ENCODE data around the gene GATB.
"Not testable (repeated sequence)": the region's sequence is repeated elsewhere in the genome, so short reads cannot be mapped to it uniquely, and the experiment has no call there.

Gene GATB

DNA sequence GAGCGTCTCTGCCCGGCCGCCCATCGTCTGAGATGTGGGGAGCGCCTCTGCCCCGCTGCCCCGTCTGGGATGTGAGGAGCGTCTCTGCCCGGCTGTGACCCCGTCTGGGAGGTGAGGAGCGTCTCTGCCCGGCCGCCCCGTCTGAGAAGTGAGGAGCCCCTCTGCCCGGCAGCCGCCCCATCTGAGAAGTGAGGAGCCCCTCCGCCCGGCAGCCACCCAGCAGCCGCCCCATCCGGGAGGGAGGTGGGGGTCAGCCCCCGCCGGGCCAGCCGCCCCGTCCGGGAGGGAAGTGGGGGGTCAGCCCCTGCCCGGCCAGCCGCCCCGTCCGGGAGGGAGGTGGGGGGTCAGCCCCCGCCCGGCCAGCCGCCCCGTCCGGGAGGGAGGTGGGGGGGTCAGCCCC, 29.1 kb downstream of the GATB start:
- not testable (repeated sequence) for DNase-seq (ENCODE audit: low read depth in 2 of 2)

DNA sequence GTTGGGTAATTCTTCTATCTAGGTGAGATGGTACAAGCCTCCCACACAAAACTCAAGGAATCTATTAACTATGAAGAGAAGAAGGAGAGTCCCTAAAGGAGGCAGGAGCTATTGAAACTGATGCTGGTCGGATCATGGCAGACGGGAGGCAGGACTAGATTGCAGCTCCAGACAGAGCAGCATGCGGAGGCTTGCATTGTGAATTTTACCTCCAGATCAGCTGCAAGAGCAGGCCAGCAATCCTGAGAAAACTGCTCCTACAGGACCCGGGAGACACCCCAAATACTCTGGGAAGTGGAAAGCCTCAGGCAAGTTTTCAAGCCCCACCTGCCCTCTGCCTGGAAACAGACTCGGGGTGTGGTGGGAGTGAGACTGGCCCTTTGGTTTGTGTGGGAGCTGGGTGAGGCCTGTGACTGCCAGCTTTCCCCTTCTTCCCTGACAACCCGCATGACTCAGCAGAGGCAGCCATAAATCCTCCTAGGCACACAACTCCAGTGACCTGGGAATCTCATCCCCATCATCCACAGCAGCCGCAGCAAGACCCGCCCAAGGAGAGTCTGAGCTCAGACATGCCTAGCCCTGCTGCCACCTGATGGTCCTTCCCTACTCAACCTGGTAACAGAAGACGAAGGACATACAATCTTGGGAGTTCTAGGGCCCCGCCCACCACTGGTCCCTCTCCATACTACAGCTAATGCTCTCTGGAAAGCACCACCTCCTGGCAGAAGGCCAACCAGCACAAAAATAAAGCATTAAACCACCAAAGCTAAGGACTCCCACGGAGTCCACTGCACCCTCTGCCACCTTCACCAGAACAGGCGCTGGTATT, 30.9 kb downstream of the GATB start:
- DNase-seq (ENCODE audit: low read depth in 2 of 2), result no peak

DNA sequence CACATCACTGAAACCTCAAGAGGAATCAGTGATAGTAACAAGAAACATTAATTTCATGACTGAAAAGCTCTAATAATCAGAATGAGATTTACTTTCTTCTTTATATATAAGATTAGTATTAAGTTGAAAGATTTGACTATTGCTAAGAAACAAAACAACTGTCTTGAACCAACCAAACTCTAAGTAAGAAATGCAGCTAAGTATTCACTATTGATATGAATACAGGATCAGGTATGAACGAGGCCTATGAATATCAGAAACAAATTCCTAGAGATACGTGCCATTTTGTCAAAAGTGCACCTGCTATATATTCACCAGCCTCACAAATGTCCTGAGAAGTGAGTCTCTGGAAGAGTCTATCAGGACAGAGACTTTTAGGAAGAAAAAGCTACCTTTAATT, 32.1 kb downstream of the GATB start:
- no peak for DNase-seq (ENCODE audit: low read depth in 2 of 2)

DNA sequence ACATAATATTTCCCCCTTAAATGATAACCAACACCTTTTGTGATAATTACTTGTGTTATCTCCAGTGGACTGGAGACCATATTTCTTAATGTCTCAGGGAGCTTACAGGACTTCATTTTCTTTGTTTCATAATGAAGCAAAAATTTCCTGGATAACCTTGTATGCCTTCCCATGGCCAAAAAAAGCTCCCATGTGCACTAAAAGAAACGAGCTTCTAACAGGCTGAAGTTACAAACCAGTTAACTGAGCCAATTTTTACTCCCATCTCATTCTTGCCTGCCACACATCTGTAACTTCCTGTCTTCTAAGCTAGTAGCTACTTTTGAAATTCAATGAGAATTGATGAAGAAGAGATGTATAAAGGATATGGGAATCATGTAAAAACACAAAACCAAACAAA, 32.8 kb downstream of the GATB start:
- no peak for DNase-seq (ENCODE audit: low read depth in 2 of 2)

DNA sequence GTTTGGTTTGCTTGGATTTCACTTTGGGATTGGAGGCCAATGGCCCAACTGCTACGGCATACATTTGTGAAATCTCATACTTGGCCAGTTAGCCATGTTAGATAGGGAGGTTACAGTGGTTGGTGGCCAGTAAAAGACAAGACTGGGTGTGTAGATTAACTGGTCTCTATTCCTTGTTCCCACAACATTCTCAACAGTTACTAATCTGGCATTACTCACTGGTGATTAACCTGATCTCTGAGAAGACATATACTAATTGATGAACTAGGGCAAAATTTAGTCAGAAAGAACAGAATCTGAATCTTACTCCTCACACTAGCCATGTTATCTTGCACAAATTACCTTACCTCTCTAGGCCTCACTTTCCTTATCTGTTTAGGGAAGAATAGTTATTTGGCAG, 33.4 kb downstream of the GATB start:
- no peak for DNase-seq (ENCODE audit: low read depth in 2 of 2)

DNA sequence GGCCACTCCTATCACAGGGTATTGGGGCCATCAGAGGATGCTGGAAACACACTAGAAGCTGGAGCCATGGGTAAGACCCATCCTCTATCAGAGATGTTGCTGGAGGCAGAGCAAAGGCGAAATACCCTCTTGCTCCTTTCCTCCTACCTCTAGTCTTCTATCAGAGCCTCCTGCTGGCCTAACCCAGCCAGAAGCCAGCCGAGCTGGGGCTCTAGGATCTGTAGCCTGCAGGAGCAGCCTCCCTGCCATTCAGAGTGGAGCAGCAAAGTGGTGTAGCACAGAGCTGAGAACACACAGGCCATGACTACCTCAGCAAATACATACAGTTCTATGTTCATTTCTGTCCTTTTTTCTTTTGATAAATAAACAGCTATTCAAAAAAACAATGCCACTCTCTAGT, 35.7 kb downstream of the GATB start:
- DNase-seq (ENCODE audit: low read depth in 2 of 2), result no peak

DNA sequence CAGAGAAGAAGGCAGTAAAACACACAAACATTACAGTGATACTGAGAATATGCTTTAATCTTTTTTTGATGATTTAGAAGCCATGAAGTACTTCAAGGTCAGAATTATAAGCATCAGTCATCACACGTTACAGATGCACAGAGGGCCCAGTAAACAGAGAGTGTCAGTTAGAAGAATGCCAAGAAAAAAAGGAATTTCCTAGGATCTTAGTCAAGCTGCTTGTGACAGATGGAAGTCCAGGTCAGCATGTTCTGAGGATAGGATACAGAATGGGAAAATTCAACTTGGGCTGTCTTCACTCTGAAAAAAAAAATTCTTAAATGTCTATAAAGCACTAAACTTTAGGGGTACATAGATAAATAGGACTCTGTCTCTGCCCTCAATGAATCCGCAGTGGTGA, 38.9 kb downstream of the GATB start:
- DNase-seq (ENCODE audit: low read depth in 2 of 2), result no peak

DNA sequence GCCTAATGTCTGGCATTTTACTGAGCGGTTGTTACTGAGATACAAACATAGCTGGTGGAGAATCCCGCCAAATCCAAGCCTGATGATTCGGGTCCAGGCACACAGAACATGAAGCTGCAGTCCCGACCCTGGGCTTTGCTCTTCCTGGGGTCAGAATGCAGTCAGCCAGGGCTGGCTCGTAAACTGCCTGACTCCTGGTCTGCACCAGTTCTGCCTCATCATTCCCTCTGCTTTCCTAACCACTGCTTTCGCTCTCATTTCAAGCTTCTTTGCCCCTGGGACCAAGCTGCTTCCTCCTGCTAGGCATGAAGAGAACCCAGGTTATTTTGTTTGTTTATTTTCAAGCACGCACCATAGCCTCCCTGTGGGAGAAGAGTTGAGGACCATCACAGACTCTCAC, 39.3 kb downstream of the GATB start:
- DNase-seq (ENCODE audit: low read depth in 2 of 2), result no peak

DNA sequence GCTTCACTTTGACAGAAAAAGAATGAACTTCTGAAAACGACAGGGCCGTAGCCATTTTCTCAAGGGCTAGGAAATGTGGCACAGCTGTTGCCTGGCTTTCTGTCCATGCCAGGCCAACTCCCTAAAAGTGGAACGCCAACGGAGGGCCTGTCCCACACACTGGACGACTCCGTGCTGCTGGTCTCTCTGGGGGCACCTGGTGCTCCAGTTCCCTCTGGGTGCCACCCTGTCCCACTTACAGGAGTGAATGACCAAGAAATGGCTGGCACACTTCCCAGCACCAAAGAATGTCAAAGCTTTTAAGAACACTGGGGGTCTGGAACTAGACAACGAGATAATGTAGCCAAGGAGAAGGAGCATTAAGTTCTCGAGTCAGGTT, 40.9 kb downstream of the GATB start:
- no peak for DNase-seq (ENCODE audit: low read depth in 2 of 2)

DNA sequence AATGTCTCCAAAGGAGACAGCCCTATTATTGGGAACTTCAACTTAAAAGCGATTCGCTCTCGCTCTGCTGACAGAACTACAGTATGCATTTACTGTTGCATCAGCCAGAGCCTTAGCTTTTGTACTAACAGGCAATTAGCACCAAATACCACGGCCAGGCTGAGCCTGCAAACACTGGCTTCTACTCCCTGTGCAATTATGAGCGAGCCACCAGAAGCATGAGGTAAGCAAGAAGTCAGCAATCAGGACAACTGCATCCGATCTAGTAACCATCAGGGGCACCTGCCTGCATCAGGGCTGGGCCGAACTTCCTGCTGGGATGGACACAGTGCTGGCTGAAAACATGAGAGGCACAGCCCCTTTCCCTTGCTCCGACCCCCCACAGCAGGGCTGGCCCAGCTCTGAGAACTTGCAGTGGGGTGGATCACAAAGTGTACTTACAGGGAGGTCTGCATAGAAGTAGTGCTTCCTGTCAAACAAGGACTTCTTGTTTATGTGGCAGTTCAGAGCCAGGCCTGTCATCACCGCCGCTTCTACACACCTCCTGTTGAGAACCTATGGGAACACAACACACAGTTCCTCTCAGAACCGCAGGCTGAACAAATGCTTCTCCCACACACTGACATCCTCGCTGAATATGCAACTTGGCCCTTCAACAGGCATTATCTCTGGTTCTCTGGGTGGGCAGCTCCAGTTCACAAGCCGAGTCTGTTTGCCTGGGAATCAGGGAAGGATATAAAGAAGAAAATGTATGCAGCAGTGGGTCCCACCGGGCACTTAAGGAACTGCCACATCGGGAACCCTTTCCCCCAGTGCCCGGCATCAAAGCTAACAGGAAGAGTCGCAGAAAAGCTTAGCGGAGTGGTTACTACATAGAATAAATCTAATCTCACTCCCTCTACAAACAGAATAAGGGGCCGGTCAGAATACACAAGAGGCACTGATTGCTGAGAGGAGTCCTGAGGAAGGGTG, 41.5 kb downstream of the GATB start:
- no peak for DNase-seq (ENCODE audit: low read depth in 2 of 2)

DNA sequence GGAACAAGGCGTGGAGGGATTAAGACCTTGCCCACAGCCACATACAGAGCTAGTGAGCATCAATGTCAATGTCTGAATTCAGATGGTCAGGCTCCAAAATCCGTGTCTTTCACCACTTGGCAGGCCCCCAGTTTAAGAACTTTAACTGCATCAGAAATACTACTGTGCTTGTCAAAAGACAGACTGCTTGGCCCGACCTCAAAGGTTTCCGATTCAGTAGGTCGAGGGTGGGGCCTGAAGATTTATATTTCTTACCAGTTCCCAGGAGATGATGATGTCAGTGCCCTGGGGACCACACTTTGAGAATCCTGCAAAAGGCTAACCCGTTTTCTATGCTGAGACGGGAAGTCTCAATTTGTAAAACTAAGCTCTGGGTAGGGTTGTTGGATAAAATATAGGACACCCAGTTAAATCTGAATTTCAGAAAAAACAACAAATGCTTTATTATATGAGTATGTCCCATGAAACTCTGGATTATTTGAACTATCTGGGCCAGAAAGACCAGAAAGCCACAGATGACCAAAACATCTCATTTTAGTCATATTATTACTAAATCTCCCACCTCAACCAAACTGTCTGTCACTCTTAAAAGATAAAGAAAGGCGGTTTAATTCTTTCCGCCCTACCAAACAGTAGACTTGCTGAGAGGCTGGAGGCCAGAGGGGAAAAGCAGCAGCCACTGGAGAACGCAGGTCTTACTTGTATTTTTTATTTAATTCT, 42.7 kb downstream of the GATB start:
- DNase-seq (ENCODE audit: low read depth in 2 of 2), result no peak

DNA sequence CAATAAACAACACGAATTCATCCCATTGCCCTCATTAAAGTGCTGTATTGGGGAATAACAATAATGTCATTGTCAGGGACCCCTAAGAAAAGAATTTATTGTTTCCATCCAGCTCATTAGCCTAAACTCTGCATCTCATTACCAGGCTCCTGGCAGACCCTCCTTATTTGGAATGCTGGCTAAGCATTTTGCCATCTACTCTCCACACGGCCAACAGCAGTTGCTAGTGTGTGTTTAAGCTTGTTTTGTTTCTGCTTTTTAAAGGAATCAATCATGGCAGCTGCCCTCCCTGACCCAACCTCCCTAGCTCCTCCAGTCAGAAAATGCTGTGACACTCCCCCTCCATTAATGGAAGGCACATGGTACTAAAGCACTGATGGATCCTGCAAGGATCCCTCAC, 43.5 kb downstream of the GATB start:
- no peak for DNase-seq (ENCODE audit: low read depth in 2 of 2)

DNA sequence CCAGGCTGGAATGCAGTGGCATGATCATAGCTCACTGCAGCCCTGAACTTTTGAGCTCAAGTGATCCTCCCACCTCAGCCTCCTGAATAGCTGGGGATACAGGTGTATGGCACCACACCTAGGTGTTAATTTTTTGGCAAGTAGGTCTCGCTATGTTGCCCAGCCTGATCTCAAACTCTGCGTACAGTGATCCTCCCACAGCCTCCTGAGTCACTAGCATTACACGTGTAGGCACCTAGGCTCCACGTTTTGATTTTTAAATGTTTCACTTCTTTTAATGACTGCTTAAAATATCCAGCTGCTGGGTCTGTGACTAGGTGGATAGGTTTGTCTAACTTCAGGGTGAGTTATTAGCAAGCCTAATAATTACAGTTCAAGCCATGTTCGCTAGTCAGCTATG, 44.5 kb downstream of the GATB start:
- DNase-seq (ENCODE audit: low read depth in 2 of 2), result no peak

DNA sequence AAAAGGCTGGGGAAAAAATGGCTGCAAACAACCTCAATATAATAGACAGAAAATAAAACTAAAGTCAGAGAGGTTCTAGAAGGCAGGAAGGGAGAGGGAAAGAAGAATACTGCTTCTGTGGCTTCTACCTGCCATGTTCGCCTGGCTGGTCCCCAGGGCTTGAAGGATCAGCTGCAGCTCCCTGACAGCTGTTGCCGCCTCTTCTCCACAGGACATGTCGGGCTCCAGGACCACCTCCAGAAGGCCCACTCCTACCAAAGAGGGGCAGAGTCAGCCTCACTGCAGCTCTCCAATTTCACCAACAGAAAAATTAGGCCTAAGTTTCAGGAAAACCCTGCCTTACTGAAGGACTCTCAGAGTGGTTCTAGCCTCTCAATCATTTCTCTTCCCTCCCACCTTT, 44.9 kb downstream of the GATB start:
- no peak for DNase-seq (ENCODE audit: low read depth in 2 of 2)

DNA sequence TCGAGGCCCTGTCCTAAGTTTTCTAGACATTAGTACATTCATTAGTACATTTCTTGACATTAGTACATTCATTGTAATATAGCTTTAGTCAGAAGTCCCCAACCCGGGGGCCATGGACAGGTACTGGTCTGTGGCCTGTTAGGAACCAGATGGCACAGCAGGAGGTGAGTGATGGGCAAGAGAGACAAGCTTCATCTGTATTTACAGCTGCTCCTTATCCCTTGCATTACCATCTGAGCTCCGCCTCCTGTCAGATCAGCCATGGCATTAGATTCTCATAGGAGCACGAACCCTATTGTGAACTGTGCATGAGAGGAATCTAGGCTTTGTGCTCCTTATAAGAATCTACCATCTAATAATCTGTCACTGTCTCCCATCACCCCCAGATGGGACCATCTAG, 48.0 kb downstream of the GATB start:
- DNase-seq (ENCODE audit: low read depth in 2 of 2), result no peak

DNA sequence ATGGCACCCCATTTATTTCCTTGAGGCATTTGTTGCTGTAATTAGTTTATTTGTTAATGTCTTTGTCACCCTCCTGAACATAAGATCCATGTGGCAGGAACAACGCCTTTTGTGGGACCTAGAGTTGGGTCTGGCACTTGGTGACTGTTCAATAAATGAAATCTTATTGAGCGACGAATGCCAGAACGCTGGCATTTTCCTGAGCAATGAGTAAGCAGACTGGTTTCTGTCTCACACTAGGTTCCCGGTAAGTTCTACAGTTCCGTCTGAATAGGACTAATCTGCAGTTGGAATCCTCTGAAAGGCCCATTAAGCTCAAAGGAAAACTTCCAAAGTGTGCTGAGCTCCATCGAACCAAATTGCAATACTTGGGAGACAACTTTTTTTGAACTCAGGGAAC, 49.2 kb downstream of the GATB start:
- no peak for DNase-seq (ENCODE audit: low read depth in 2 of 2)

DNA sequence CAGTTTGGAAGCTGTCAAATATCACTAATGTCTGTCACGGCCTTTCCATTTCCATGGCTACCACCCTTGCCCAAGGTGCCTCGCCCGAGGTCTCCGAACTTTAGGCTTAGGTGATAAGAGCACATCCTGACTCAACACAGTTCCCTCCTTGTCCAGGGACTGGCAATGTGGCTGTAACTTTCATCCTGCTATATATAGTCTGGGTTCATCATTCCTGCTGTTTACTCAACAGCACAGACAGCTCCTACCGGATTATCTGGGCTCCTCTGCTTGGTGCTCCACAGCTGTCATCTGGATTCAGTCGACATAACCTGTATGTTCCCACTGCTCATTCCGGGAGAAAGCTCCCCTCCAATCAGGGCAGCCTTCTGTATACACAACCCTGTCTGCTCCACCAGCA, 51.2 kb downstream of the GATB start:
- no peak for DNase-seq (ENCODE audit: low read depth in 2 of 2)

DNA sequence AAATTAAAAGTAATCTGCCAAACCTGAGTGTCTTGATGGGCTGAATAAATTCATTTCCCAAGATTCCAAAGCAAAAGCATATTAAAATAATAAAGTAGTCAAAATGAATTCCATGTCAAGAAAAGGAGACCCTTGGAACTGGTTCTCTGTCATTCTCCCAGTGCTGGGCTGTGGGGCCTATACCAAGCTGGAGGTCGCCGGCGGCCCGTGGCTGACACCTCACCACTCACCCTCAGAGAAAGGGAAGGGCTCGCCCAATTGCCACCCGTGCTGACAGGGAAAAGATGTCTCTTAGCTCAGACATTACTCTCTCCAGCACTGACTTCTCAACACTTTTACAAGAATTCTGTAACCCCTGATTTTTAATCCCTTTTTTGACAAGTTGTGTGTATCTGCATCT, 51.7 kb downstream of the GATB start:
- DNase-seq (ENCODE audit: low read depth in 2 of 2), result no peak

DNA sequence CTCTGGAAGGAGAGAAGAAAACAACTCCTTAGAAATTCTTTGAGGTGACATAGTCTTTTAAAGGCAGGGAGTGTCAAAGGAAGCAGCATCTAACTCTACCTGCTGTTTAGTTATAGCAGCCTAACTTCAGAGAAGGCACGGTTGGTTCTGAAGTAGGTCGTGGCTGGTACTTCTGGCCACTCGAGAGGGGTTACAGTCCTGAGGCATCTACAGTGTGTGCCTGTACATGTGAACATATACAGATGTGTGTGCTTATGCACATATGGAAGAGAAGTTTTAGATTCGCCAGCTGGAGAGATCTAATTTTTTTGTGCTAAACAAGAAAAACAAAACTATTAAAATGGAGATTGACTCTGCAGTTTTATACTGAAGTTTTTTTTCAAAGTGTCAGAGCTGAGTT, 52.7 kb downstream of the GATB start:
- DNase-seq (ENCODE audit: low read depth in 2 of 2), result no peak

DNA sequence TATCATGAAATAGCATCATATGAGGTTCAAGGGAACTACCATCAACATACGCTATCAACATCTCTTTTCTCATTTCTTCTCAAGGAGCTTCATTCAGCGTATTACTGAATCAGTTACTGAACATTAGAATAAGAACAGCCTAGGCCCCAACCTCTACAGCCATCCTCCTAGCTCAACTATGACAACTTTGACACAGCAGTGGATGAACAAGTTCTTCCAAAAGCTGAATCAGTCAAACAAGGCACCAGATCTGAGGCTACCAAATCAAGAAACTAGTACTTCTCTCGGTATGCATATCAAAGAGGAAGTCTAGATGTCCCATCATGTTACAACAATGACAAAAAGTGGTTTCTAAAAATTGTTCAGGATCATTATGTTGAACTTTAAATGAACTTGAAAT, 57.4 kb downstream of the GATB start:
- DNase-seq (ENCODE audit: low read depth in 2 of 2), result no peak

DNA sequence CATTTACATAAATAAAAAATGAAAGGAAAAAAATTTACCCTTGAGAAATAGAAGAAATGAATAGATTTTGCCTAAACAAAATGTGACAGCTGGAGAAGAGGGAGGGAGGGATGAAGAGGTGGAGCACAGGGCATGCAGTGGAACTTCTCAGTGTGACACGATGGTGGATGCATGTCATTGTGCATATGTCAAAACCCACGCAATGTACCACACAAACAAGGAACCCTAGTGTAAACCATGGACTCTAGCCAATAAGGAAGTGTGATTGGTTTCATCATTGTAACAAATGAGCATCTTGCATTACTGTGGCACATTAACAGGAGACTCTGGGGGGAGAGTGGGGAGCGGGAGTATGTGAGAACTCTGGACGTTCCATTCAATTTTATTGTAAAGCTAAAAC, 58.6 kb downstream of the GATB start:
- no peak for DNase-seq (ENCODE audit: low read depth in 2 of 2)

DNA sequence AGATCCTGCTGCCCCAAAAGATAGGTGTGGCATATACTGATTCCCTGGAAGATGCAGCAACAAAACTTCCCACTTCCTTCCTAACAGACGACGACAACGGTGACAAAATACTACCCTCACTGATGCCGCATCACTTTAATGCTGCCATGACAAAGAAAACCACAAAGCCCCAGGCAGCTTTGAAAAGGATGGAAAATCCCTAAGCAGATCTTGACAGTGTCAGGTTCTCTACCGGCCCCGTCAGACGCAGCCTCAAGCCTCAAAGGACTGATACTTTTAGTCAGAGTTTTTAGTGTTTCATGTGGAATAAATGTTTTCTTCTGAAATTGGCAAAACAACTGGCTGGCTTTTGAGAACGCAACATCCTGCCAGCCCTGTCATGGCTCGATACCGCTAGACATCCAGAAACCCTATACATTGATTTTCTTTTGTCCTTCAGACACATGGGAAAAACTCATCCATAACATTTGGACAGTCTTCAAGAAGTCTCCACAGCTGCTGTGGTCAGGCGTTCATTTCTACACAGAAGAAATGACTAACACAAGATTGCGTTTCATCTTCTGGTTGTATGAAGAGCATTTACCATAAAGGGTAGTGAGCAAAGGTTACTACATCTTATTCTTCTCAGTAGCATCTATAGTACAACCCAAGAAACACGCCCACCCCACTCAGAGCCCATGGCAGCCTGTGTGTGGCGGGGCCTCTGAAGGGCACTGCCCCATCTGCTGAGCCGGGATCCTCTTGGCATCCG, 60.1 kb downstream of the GATB start:
- DNase-seq (ENCODE audit: low read depth in 2 of 2), result no peak

All from stimulated activated CD8-positive, alpha-beta memory T cell treated with anti-CD3 and anti-CD28 coated beads, Interleukin-2, amount 100 ng/mL, for 48 hours (primary cell).